ENCODE measurements around the gene ZNF280C.

DNA sequence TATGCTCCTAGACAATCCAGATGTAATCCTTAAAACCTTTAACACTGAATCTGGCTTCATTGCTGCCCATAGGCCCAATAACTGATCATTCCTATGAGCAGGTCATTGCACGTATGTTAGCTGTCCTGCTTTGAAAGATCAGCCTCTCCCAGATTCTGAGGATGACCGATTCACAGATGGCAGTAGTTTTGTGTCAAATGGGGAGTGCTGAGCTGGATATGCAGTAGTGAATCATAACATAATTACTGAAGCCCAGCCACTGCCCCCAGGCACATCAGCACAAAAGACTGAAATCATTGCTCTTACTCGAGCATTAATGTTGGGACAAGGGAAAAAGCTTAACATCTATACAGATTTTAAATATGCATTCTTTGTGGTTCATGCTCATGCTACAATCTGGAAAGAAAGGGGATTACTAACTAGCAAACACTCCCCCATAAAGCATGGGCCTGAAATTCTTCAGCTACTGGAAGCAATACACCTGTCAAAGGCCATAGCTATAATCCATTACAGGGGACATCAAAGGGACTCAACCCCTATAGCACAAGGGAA lies 16.4 kb upstream of the ZNF280C start:
- TF ChIP-seq, protein P1, sequence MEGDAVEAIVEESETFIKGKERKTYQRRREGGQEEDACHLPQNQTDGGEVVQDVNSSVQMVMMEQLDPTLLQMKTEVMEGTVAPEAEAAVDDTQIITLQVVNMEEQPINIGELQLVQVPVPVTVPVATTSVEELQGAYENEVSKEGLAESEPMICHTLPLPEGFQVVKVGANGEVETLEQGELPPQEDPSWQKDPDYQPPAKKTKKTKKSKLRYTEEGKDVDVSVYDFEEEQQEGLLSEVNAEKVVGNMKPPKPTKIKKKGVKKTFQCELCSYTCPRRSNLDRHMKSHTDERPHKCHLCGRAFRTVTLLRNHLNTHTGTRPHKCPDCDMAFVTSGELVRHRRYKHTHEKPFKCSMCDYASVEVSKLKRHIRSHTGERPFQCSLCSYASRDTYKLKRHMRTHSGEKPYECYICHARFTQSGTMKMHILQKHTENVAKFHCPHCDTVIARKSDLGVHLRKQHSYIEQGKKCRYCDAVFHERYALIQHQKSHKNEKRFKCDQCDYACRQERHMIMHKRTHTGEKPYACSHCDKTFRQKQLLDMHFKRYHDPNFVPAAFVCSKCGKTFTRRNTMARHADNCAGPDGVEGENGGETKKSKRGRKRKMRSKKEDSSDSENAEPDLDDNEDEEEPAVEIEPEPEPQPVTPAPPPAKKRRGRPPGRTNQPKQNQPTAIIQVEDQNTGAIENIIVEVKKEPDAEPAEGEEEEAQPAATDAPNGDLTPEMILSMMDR (IDR thresholded peaks at IDR 0.05), result no peak
- TF ChIP-seq POLR2A (IDR thresholded peaks at IDR 0.05), result no peak
